Measurements from ENCODE around the gene MSL3. TPM values are rescaled to one million over a fixed set of nuclear protein-coding genes. Genes with fewer than 3 reads are reported as not detected.

Gene MSL3
- total and polyA plus RNA-seq, 2 donors (not counting 3 experiments of a cell fraction or from before 2014, with no cell fraction given) = 54.2 to 58.7 TPM

GRCh38 chrX:11750046-11750445 is 8.0 kb upstream of the MSL3 start:
- no peak overlapping the region for H3K4me3 ChIP-seq (replicated peaks in 1 of 3; ENCODE audit: insufficient read depth in 1 of 3, low read depth in 1 of 3, low read length in 3 of 3)
- DNase-seq (ENCODE audit: low read depth, low spot score) (no peak), FAIRE-seq (peak; percentile 44)
- no peaks in the 10 kb centered on the region for H4K20me1 ChIP-seq (replicated peaks; ENCODE audit: control insufficient read depth, extremely low read depth, insufficient read depth, low read length)
- ChIA-PET CTCF (no interaction called here), POLR2A (no interaction called here)
- intact Hi-C loops (cut with micrococcal nuclease) = no loop called here
- no peak for TF ChIP-seq FOS (IDR thresholded peaks at IDR 0.05; ENCODE audit: borderline replicate concordance, insufficient read depth, low read length)
- TF ChIP-seq POLR2AphosphoS5 (IDR thresholded peaks at IDR 0.05; ENCODE audit: insufficient read depth, low read depth, low read length) = no peak
- H3K9me3 ChIP-seq (replicated peaks; ENCODE audit: control insufficient read depth, insufficient read depth, low read length) = no peaks in the 10 kb centered on the region
- H3K9me1 ChIP-seq (replicated peaks; ENCODE audit: control insufficient read depth, extremely low read depth, insufficient read depth, low read length) = no peaks in the 10 kb centered on the region
- no peaks in the 10 kb centered on the region for H3K36me3 ChIP-seq (ENCODE audit: control insufficient read depth in 2 of 2, extremely low read depth in 1 of 2, insufficient read depth in 2 of 2, low read length in 2 of 2)
- no peak overlapping the region for H3K4me2 ChIP-seq (ENCODE audit: insufficient read depth, low read length)
- no peak overlapping the region for H3K27ac ChIP-seq (ENCODE audit: insufficient read depth, low read depth, low read length)
- H3K79me2 ChIP-seq (ENCODE audit: control insufficient read depth, insufficient read depth, low read length) = no peaks in the 10 kb centered on the region
- no peaks in the 10 kb centered on the region for H3K4me1 ChIP-seq (ENCODE audit: control insufficient read depth, extremely low read depth, insufficient read depth, low read length)
- BruUV-seq (replicated peaks) = no TSS peak
- peaks cover 4 to 11% of the 10 kb centered on the region in 2 experiments for H3K27me3 ChIP-seq (ENCODE audit: control insufficient read depth in 2 of 2, insufficient read depth in 2 of 2, low read length in 2 of 2)
- H3K9ac ChIP-seq (replicated peaks; ENCODE audit: extremely low read depth, insufficient read depth, low read length) = no peak overlapping the region
- dilution Hi-C loops (cut with MboI; ENCODE audit: extremely low pct_ligation_motif_present, low sequenced_read_pairs) = no loop called here
- H2AFZ ChIP-seq (ENCODE audit: low read depth, low read length) = no peak overlapping the region

GRCh38 chrX:11750694-11751093 is 7.3 kb upstream of the MSL3 start:
- POLR2A ChIA-PET = no interaction called here
- H3K27me3 ChIP-seq (ENCODE audit: control insufficient read depth in 2 of 2, insufficient read depth in 2 of 2, low read length in 2 of 2) = peaks cover 4 to 11% of the 10 kb centered on the region in 2 experiments
- no peaks in the 10 kb centered on the region for H4K20me1 ChIP-seq (replicated peaks; ENCODE audit: control insufficient read depth, extremely low read depth, insufficient read depth, low read length)
- no peak overlapping the region for H3K9ac ChIP-seq (replicated peaks; ENCODE audit: extremely low read depth, insufficient read depth, low read length)
- H3K36me3 ChIP-seq (ENCODE audit: control insufficient read depth in 2 of 2, extremely low read depth in 1 of 2, insufficient read depth in 2 of 2, low read length in 2 of 2) = no peaks in the 10 kb centered on the region
- TF ChIP-seq EZH2 (IDR thresholded peaks at IDR 0.05; ENCODE audit: borderline replicate concordance, low read depth, low read length, severe bottlenecking) (no peak), CTCF (IDR thresholded peaks at IDR 0.05; ENCODE audit: extremely low read depth in 1 of 2, insufficient read depth in 1 of 2, low read depth in 1 of 2, low read length in 2 of 2) (no peak), GATA2 (IDR thresholded peaks at IDR 0.05; ENCODE audit: insufficient read depth, insufficient read length, low read depth, low read length) (no peak), POLR2AphosphoS5 (IDR thresholded peaks at IDR 0.05; ENCODE audit: insufficient read depth, low read depth, low read length) (no peak), POLR2A (IDR thresholded peaks at IDR 0.05; ENCODE audit: low read depth, low read length) (no peak), MAX (IDR thresholded peaks at IDR 0.05; ENCODE audit: insufficient read depth, insufficient read length) (no peak), FOS (IDR thresholded peaks at IDR 0.05; ENCODE audit: borderline replicate concordance, insufficient read depth, low read length) (no peak), MYC (IDR thresholded peaks at IDR 0.05; ENCODE audit: low read depth, low read length) (no peak), JUN (IDR thresholded peaks at IDR 0.05; ENCODE audit: borderline replicate concordance, insufficient read depth, insufficient read length, low read depth) (no peak)
- no peak overlapping the region for H3K4me3 ChIP-seq (replicated peaks in 1 of 3; ENCODE audit: insufficient read depth in 1 of 3, low read depth in 1 of 3, low read length in 3 of 3)
- no peak overlapping the region for H2AFZ ChIP-seq (ENCODE audit: low read depth, low read length)
- no peak for FAIRE-seq
- H3K4me2 ChIP-seq (ENCODE audit: insufficient read depth, low read length) = no peak overlapping the region
- DNase-seq (ENCODE audit: low read depth, low spot score) = no peak
- no peaks in the 10 kb centered on the region for H3K9me3 ChIP-seq (replicated peaks; ENCODE audit: control insufficient read depth, insufficient read depth, low read length)
- dilution Hi-C loops (cut with MboI; ENCODE audit: extremely low pct_ligation_motif_present, low sequenced_read_pairs) (no loop called here), intact Hi-C loops (cut with micrococcal nuclease) (no loop called here)
- no peaks in the 10 kb centered on the region for H3K9me1 ChIP-seq (replicated peaks; ENCODE audit: control insufficient read depth, extremely low read depth, insufficient read depth, low read length)
- no peaks in the 10 kb centered on the region for H3K79me2 ChIP-seq (ENCODE audit: control insufficient read depth, insufficient read depth, low read length)
- BruUV-seq (replicated peaks) = no TSS peak
- CTCF ChIA-PET = no interaction called here
- H3K27ac ChIP-seq (ENCODE audit: insufficient read depth, low read depth, low read length) = no peak overlapping the region
- no peaks in the 10 kb centered on the region for H3K4me1 ChIP-seq (ENCODE audit: control insufficient read depth, extremely low read depth, insufficient read depth, low read length)

Data from endothelial cell of umbilical vein (primary cell).